Choroid plexus epithelial cell (primary cell): ENCODE measurements around the gene USP12.
"Not testable (repeated sequence)": the region's sequence is repeated elsewhere in the genome, so short reads cannot be mapped to it uniquely, and the experiment has no call there.

Experiments
- DNase-seq: peaks from one replicate; pipeline ENCODE4 v3.0.0-alpha.2; 2010; ENCODE audit warnings: low read depth
- H3K4me3 ChIP-seq: 2 replicates; pipeline ENCODE4 v1.5.1; 2011; ENCODE audit warnings: low read depth, mild to moderate bottlenecking, control low read depth, low read length, moderate library complexity
- TF ChIP-seq, protein P1 (sequence below): conservative IDR thresholded peaks from 2 replicates; pipeline ENCODE4 v1.5.1; 2011; ENCODE audit warnings: low read depth, mild to moderate bottlenecking, control low read depth, inconsistent platforms, low read length, moderate library complexity

The USP12 gene

DNA sequence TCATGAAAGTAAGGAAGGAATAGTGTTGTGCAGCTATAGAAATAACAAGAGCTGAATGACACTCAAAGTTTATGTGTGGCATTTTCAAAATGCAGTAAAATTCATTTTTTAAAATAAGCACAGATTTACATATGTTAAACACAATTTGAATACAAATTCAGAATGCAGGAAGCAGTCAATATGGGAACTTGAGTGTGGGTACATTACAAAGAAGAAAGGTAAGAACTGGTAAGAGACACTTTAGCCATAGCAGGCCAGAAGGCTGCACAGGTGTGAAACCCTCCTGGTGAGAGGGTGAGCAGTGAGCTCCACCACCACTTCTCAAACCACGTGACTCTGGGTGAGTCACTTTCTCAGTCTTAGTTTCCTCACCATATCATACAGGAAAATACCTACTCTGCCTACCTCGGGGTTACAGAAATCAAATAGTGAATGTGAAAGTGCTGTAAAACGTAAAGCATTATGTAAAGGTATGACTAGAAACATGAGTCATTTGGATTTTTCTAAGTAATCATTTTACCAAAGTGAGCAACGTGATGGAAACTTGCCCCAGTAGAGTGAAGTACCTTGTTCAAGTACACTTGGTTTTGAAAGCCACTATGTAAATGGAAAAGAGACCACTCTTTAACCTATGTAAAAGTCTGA is 40.5 kb downstream of the USP12 start:
- peak; percentile 68 for DNase-seq
- TF ChIP-seq, protein P1, sequence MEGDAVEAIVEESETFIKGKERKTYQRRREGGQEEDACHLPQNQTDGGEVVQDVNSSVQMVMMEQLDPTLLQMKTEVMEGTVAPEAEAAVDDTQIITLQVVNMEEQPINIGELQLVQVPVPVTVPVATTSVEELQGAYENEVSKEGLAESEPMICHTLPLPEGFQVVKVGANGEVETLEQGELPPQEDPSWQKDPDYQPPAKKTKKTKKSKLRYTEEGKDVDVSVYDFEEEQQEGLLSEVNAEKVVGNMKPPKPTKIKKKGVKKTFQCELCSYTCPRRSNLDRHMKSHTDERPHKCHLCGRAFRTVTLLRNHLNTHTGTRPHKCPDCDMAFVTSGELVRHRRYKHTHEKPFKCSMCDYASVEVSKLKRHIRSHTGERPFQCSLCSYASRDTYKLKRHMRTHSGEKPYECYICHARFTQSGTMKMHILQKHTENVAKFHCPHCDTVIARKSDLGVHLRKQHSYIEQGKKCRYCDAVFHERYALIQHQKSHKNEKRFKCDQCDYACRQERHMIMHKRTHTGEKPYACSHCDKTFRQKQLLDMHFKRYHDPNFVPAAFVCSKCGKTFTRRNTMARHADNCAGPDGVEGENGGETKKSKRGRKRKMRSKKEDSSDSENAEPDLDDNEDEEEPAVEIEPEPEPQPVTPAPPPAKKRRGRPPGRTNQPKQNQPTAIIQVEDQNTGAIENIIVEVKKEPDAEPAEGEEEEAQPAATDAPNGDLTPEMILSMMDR, result no peak
- H3K4me3 ChIP-seq, result no peak overlapping the region

DNA sequence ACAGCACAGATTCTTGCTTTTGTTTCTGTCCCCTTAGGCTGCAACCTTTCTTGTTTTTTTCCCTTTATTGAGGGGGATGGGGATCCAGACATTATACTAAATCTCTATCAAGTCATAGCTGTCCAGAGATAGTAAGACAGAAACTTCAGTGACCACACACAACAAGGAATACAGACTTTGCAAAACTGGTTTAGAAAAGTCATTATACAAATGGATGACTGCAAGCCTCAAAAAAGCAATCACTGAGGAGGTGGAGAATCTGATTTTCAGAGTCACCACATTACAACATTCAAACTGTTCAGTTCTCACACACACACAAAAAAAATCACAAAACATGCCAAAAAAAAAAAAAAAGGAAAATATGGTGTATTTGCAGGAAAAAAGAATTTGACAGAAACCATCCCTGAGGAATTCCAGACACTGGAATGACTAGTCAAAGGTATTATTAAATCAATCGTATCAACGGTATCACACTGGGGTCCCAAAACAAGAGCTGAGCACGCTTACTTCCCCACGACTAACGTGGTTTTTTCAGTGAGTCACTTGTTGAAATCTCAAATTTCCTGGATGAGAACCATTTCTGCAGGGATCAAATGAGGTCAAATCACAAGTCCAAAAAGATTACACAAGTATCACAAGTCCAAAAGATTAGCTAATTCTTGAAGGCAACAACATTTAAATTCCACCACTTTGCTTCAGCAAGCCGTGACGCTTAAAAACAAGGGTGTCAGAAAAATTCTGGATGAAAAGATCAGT is 41.2 kb downstream of the USP12 start:
- H3K4me3 ChIP-seq, result no peak overlapping the region
- TF ChIP-seq, protein P1, result no peak
- peak; percentile 74 for DNase-seq

DNA sequence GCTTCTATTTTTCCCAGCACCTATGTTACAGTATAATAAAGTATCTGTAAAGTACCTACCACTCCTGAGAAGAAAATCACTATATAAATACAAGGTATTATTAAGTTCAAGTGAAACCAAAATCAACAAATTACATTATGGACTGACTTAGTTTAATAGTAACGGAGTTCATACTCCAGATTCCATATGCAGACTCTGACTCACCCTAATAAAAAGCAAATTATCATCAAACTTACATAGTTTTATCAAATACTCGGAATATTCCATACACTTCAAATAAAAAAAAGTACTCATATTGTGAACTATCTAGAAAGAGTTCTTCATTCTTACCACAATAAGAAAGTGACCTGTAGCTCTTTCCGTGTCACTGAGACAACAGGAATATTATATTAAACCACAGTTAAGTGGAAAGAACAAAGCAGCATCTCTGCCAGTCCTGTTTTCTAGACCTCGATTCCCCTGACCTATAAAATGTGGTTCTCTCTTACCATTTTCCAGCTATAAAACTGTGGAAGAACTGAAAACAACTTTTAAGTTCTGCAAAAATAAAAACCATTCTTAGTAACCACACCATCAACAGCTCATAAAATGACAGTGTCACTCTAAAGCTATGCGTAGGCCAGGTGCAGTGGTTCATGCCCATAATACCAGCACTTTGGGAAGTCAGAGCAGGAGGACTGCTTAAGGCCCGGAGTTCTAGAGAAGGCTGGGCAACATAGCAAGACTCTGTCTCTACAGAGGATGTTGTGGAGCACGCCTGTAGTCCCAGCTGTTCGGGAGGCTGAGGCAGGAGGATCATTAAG is 42.6 kb downstream of the USP12 start:
- DNase-seq, result no peak
- TF ChIP-seq, protein P1, result no peak
- no peak overlapping the region for H3K4me3 ChIP-seq

DNA sequence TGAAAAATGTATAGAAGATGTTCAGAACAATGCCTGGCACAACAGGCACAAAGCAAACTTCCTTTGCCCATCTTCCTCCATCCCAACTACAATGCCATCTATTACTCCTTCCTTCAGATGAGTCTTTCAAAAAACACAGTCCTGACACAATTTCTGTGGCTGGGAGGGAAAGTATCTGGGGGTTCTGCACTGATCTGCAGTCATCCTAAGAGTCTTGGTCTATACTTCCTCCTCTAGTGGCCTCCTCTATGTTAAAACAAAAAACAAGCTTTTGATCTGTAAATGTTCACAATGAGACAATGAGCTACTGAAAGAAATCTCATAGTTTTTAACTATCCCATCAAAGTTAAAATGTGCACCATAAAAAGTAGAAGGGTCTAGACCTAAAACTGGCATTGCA is 44.8 kb downstream of the USP12 start:
- H3K4me3 ChIP-seq, result no peak overlapping the region
- TF ChIP-seq, protein P1, result no peak
- no peak for DNase-seq

DNA sequence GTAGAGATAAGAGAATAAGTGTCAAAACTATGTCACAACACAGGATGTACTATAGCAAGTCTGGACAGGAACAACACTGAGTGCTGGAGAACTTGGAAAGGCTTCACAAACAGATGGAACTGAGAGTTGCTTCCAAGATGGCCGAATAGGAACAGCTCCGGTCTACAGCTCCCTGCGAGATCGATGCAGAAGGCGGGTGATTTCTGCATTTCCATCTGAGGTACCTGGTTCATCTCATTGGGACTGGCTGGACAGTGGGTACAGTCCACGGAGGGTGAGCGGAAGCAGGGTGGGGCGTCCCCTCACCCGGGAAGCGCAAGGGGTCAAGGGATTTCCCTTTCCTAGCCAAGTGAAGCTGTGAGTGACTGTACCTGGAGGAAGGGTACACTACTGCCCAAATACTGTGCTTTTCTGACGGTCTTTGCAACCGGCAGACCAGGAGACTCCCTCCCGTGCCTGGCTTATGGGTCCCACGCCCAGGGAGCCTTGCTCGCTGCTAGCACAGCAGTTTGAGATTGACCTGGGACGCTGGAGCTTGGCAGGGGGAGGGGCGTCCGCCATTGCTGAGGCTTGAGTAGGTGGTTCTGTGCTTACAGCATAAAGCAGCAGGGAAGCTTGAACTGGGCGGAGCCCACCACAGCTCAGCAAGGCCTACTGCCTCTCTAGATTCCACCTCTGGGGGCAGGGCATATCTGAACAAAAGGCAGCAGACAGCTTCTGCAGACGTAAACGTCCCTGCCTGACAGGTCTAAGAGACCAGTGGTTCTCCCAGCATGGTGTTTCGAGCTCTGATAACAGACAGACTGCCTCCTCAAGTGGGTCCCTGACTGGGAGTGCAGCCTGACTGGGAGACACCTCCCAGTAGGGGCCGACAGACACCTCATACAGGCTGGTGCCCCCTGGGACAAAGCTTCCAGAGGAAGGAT is 46.0 kb downstream of the USP12 start:
- TF ChIP-seq, protein P1, result no peak
- no peak overlapping the region for H3K4me3 ChIP-seq
- peak; percentile 60 for DNase-seq

DNA sequence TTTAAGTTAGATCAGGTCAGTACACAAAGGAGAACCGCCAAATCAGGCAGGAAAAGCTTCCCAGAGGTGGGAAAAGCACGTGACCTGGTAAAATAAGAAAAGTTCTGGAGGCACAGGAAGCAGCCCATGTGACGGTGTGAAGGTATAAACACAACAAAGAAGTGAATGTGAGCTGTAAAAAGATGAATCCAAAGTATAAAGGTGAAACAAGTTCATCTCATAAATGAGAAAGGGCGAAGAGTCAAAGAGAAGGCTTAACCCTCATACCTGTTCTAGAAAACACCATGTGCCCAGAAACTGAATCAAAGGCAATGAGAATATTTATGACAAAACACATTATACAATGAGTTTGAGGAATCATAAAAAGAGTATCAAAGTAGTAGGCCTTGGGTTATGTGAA is 47.0 kb downstream of the USP12 start:
- TF ChIP-seq, protein P1, result no peak
- H3K4me3 ChIP-seq, result no peak overlapping the region
- DNase-seq, result no peak

DNA sequence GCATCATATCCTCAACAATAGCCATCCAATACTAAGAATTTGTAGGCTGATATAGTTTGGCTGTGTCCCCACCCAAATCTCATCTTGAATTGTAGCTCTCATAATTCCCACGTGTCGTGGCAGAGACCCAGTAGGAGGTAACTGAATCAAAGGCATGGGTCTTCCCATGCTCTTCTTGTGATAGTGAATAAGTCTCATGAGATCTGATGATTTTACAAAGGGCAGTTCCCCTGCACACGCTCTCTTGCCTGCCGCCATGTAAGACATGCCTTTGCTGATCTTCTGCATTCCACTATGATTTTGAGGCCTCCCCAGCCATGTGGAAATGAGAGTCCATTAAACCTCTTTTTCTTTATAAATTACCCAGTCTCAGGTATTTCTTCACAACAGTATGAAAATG is 48.2 kb downstream of the USP12 start:
- not testable (repeated sequence) for H3K4me3 ChIP-seq, DNase-seq
